Measurements from ENCODE around the gene PYGM. TPM values are rescaled to one million over a fixed set of nuclear protein-coding genes. Genes with fewer than 3 reads are reported as not detected.

Gene PYGM
- total and polyA plus RNA-seq, 2 of the 8 experiments (the other 6 are each of a cell fraction or from before 2014, with no cell fraction given) = 9.6 to 10.0 TPM

DNA sequence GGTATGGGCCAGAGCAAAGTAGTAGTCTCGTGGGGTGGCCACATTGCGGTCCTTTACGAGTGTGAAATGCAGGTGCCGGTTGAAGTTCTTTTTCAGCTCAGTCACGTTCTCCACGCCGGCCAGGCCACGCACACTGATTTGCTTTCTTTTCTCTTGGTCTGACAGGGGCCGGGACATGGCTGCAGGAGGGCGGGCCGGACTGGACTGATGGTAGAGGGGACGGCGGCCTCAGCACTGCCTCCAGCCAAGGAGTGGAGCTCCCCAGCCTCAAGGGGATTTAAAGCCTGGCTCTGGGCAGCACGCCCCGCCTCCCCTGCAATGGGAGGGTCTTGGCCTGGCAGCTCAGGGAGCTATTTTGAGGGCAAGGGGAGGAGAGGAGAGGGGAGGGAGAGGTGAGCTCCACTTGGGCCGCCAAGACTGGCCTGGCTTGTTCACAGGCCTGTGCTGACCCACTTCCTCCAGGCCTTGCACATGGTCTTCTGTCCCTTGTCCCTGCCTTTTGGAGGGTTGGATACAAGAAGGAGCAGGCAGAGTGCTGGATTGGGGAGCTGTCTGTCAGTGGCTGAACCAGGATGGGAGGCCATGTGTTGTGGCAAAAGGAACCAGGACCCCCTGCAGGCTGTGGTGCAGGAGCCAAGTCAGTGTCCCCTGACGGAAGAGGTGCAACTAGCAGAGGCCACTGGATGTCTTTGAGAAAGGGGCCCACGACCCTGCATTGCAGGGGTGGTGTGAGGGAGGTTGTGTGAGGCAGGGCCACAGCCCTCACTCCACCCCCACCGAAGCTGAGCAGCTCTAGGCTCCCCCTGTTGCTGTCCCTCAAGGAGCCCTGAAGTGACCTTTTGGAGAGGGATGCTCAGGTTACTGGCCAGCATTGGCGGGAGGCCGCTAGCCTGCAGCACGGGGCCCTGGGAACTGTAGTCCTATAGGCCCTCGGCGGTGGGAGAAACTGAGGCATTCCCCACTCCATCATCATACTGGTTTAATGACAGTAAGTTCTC, at the start of gene PYGM (continued):
- TF ChIP-seq, protein P1, sequence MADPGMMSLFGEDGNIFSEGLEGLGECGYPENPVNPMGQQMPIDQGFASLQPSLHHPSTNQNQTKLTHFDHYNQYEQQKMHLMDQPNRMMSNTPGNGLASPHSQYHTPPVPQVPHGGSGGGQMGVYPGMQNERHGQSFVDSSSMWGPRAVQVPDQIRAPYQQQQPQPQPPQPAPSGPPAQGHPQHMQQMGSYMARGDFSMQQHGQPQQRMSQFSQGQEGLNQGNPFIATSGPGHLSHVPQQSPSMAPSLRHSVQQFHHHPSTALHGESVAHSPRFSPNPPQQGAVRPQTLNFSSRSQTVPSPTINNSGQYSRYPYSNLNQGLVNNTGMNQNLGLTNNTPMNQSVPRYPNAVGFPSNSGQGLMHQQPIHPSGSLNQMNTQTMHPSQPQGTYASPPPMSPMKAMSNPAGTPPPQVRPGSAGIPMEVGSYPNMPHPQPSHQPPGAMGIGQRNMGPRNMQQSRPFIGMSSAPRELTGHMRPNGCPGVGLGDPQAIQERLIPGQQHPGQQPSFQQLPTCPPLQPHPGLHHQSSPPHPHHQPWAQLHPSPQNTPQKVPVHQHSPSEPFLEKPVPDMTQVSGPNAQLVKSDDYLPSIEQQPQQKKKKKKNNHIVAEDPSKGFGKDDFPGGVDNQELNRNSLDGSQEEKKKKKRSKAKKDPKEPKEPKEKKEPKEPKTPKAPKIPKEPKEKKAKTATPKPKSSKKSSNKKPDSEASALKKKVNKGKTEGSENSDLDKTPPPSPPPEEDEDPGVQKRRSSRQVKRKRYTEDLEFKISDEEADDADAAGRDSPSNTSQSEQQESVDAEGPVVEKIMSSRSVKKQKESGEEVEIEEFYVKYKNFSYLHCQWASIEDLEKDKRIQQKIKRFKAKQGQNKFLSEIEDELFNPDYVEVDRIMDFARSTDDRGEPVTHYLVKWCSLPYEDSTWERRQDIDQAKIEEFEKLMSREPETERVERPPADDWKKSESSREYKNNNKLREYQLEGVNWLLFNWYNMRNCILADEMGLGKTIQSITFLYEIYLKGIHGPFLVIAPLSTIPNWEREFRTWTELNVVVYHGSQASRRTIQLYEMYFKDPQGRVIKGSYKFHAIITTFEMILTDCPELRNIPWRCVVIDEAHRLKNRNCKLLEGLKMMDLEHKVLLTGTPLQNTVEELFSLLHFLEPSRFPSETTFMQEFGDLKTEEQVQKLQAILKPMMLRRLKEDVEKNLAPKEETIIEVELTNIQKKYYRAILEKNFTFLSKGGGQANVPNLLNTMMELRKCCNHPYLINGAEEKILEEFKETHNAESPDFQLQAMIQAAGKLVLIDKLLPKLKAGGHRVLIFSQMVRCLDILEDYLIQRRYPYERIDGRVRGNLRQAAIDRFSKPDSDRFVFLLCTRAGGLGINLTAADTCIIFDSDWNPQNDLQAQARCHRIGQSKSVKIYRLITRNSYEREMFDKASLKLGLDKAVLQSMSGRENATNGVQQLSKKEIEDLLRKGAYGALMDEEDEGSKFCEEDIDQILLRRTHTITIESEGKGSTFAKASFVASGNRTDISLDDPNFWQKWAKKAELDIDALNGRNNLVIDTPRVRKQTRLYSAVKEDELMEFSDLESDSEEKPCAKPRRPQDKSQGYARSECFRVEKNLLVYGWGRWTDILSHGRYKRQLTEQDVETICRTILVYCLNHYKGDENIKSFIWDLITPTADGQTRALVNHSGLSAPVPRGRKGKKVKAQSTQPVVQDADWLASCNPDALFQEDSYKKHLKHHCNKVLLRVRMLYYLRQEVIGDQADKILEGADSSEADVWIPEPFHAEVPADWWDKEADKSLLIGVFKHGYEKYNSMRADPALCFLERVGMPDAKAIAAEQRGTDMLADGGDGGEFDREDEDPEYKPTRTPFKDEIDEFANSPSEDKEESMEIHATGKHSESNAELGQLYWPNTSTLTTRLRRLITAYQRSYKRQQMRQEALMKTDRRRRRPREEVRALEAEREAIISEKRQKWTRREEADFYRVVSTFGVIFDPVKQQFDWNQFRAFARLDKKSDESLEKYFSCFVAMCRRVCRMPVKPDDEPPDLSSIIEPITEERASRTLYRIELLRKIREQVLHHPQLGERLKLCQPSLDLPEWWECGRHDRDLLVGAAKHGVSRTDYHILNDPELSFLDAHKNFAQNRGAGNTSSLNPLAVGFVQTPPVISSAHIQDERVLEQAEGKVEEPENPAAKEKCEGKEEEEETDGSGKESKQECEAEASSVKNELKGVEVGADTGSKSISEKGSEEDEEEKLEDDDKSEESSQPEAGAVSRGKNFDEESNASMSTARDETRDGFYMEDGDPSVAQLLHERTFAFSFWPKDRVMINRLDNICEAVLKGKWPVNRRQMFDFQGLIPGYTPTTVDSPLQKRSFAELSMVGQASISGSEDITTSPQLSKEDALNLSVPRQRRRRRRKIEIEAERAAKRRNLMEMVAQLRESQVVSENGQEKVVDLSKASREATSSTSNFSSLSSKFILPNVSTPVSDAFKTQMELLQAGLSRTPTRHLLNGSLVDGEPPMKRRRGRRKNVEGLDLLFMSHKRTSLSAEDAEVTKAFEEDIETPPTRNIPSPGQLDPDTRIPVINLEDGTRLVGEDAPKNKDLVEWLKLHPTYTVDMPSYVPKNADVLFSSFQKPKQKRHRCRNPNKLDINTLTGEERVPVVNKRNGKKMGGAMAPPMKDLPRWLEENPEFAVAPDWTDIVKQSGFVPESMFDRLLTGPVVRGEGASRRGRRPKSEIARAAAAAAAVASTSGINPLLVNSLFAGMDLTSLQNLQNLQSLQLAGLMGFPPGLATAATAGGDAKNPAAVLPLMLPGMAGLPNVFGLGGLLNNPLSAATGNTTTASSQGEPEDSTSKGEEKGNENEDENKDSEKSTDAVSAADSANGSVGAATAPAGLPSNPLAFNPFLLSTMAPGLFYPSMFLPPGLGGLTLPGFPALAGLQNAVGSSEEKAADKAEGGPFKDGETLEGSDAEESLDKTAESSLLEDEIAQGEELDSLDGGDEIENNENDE (IDR thresholded peaks at IDR 0.05; ENCODE audit: insufficient replicate concordance, low read length) = no peak
- TF ChIP-seq TAF1 (IDR thresholded peaks at IDR 0.05; ENCODE audit: low read depth, low read length) (peak; percentile 47; the same call in 1 of the 2 replicates), SIX5 (IDR thresholded peaks at IDR 0.05; ENCODE audit: low read depth, low read length) (no peak), GABPA (IDR thresholded peaks at IDR 0.05; ENCODE audit: borderline replicate concordance, insufficient read depth, low read length) (0 out of 2 replicates have a peak, but pooled peaks have one; percentile 6)
